OCI-LY1 (cell line): ENCODE data around the gene TRAK1.

ENCODE experiments used
- H2AFZ ChIP-seq: fragments of 200-600 bp; sonication (generic), shearing (Covaris generic); 2 replicates; pipeline ENCODE4 v1.6.0; 2014; ENCODE audit warnings: antibody characterized with exemption, mild to moderate bottlenecking, low read length
- H3F3A ChIP-seq: fragments of 200-600 bp; sonication (generic), shearing (Covaris generic); 2 replicates; pipeline ENCODE4 v1.6.0; 2014; ENCODE audit warnings: mild to moderate bottlenecking, antibody characterized with exemption, low read length, moderate library complexity; ENCODE audit not compliant: insufficient read depth
- H3K27ac ChIP-seq: fragments of 200-600 bp; sonication (generic); 2 replicates; pipeline ENCODE4 v1.5.1; 2014; ENCODE audit warnings: low read length, mixed run types, mild to moderate bottlenecking, low read depth; ENCODE audit not compliant: poor library complexity, severe bottlenecking
- H3K27me3 ChIP-seq: fragments of 200-600 bp; sonication (generic); 2 replicates; pipeline ENCODE4 v1.6.0; 2014; ENCODE audit warnings: antibody characterized with exemption, mild to moderate bottlenecking, low read length, moderate library complexity; ENCODE audit not compliant: insufficient read depth
- H3K36me3 ChIP-seq: fragments of 200-600 bp; sonication (generic); 2 replicates; pipeline ENCODE4 v1.6.1; 2014; ENCODE audit warnings: mild to moderate bottlenecking, antibody characterized with exemption, low read length, moderate library complexity, mixed read lengths; ENCODE audit not compliant: insufficient read depth
- H3K4me1 ChIP-seq: fragments of 200-600 bp; sonication (generic); 2 replicates; pipeline ENCODE4 v1.5.1; 2014; ENCODE audit warnings: mild to moderate bottlenecking, low read length, moderate library complexity; ENCODE audit not compliant: insufficient read depth, severe bottlenecking
- H3K4me2 ChIP-seq: fragments of 200-600 bp; sonication (generic), shearing (Covaris generic); 2 replicates; pipeline ENCODE4 v1.6.1; 2014; ENCODE audit warnings: low read length
- H3K4me3 ChIP-seq: fragments of 200-600 bp; sonication (generic); 2 replicates; pipeline ENCODE4 v1.5.1; 2014; ENCODE audit warnings: low read length, low read depth, mild to moderate bottlenecking, mixed read lengths; ENCODE audit not compliant: poor library complexity, severe bottlenecking
- H3K79me2 ChIP-seq: fragments of 200-600 bp; shearing (Covaris generic); 2 replicates; pipeline ENCODE4 v1.6.1; 2016; ENCODE audit warnings: mixed run types, low read length, mixed read lengths; ENCODE audit not compliant: insufficient read depth
- H3K9ac ChIP-seq: fragments of 200-600 bp; sonication (generic), shearing (Covaris generic); 2 replicates; pipeline ENCODE4 v1.6.1; 2014; ENCODE audit warnings: mild to moderate bottlenecking, low read length, mixed read lengths
- H3K9me2 ChIP-seq: fragments of 200-600 bp; sonication (generic), shearing (Covaris generic); 2 replicates; pipeline ENCODE4 v1.6.1; 2014; ENCODE audit warnings: low read depth, mild to moderate bottlenecking, low read length, mixed read lengths
- H3K9me3 ChIP-seq: fragments of 200-600 bp; shearing (Covaris generic); 2 replicates; pipeline ENCODE4 v1.6.1; 2014; ENCODE audit warnings: low read length, mixed read lengths
- H4K20me1 ChIP-seq: fragments of 200-600 bp; sonication (generic), shearing (Covaris generic); 2 replicates; pipeline ENCODE4 v1.6.0; 2016; ENCODE audit warnings: mild to moderate bottlenecking, low read length; ENCODE audit not compliant: insufficient read depth
- EZH2 ChIP-seq: fragments of 200-600 bp; sonication (generic), shearing (Covaris generic); IDR thresholded peaks from 2 replicates; pipeline ENCODE4 v1.8.0; 2017; ENCODE audit warnings: borderline replicate concordance, mixed run types, mild to moderate bottlenecking, antibody characterized with exemption, low read length, moderate library complexity, mixed read lengths
- TF ChIP-seq, protein P1 (sequence below): fragments of 200-600 bp; sonication (generic), shearing (Covaris generic); IDR thresholded peaks from 2 replicates; pipeline ENCODE4 v1.5.1; 2017; ENCODE audit warnings: mild to moderate bottlenecking, antibody characterized with exemption, low read length, moderate library complexity, mixed read lengths

TRAK1 gene

DNA sequence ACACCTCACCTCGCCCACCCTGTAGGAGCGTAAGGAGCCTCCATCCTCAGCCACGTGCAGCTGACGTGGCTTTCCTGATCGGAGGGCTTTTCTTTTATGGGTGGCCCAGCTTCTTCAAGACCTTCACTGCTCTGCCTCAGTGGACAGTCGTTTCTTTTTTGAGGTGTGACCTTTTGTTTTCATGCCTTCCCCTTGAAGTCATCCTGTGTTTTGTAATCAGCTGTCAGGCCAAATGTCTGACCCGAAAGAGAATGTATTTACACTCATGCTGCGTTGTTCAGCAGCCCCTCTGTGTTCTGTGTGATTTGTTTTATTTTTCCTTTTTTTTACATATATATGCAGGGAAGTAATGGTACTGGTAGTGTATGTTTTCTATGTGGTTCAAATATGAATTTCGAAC lies 133.0 kb downstream of the TRAK1 start:
- H4K20me1 ChIP-seq, result no peaks in the 10 kb centered on the region
- no peaks in the 10 kb centered on the region for H3K9me2 ChIP-seq
- peaks cover 6% of the 10 kb centered on the region for H3K4me1 ChIP-seq
- no peaks in the 10 kb centered on the region for H3K9me3 ChIP-seq
- H3K9ac ChIP-seq, result no peak overlapping the region
- H3K27me3 ChIP-seq, result no peaks in the 10 kb centered on the region
- no peak overlapping the region for H3K4me2 ChIP-seq
- H3K4me3 ChIP-seq, result no peak overlapping the region
- no peaks in the 10 kb centered on the region for H3K79me2 ChIP-seq
- no peak for TF ChIP-seq EZH2
- TF ChIP-seq, protein P1, sequence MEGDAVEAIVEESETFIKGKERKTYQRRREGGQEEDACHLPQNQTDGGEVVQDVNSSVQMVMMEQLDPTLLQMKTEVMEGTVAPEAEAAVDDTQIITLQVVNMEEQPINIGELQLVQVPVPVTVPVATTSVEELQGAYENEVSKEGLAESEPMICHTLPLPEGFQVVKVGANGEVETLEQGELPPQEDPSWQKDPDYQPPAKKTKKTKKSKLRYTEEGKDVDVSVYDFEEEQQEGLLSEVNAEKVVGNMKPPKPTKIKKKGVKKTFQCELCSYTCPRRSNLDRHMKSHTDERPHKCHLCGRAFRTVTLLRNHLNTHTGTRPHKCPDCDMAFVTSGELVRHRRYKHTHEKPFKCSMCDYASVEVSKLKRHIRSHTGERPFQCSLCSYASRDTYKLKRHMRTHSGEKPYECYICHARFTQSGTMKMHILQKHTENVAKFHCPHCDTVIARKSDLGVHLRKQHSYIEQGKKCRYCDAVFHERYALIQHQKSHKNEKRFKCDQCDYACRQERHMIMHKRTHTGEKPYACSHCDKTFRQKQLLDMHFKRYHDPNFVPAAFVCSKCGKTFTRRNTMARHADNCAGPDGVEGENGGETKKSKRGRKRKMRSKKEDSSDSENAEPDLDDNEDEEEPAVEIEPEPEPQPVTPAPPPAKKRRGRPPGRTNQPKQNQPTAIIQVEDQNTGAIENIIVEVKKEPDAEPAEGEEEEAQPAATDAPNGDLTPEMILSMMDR, result no peak
- H3F3A ChIP-seq, result no peaks in the 10 kb centered on the region; the same call in 1 of the 2 replicates
- H3K27ac ChIP-seq, result no peak overlapping the region
- peaks cover 66% of the 10 kb centered on the region for H3K36me3 ChIP-seq
- H2AFZ ChIP-seq, result no peak overlapping the region

DNA sequence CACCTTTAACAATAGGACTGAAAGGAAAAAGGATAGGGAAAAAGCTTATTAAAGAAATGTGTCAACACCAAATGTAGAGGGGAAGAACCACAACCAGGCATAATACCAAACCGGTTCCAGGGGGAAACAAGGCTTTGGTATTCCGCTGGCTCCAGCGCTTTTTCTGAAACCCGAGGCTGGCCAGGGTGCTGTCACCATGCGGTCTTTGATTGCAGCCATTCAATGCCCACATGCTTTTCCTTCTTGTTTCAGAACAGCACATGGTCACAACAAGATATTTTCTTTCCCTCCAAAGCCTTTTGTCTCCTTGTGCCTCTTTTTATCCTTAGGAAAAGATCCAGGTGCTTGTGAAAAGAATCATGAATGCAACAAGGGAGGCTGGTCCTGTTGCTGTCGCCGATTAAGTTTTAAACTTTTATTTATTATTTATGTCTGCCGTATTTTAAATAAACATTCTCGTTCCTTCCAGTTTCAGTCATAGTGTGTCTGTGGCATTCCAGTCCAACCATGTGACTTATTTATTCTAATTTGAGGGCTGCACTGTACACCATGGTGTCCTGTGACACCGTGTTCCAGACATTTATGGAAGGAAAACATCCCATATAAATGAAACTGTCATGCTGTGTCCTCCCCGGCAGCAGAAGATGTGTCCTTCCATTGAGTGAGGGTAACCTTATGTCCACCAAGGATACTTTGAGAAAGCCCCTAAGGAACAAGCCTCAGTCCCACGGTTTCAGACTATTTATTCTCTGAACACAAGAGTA lies 133.7 kb downstream of the TRAK1 start:
- no peak for TF ChIP-seq EZH2
- TF ChIP-seq, protein P1, result no peak
- Histone ChIP-seq H3F3A (no peaks in the 10 kb centered on the region; the same call in 1 of the 2 replicates), H2AFZ (no peak overlapping the region), H3K36me3 (peaks cover 65% of the 10 kb centered on the region), H3K79me2 (no peaks in the 10 kb centered on the region), H3K4me1 (peaks cover 6% of the 10 kb centered on the region), H3K4me3 (no peak overlapping the region), H3K9me3 (no peaks in the 10 kb centered on the region), H3K4me2 (no peak overlapping the region), H3K27ac (no peak overlapping the region), H3K9ac (no peak overlapping the region), H3K9me2 (no peaks in the 10 kb centered on the region), H3K27me3 (no peaks in the 10 kb centered on the region), H4K20me1 (no peaks in the 10 kb centered on the region)

DNA sequence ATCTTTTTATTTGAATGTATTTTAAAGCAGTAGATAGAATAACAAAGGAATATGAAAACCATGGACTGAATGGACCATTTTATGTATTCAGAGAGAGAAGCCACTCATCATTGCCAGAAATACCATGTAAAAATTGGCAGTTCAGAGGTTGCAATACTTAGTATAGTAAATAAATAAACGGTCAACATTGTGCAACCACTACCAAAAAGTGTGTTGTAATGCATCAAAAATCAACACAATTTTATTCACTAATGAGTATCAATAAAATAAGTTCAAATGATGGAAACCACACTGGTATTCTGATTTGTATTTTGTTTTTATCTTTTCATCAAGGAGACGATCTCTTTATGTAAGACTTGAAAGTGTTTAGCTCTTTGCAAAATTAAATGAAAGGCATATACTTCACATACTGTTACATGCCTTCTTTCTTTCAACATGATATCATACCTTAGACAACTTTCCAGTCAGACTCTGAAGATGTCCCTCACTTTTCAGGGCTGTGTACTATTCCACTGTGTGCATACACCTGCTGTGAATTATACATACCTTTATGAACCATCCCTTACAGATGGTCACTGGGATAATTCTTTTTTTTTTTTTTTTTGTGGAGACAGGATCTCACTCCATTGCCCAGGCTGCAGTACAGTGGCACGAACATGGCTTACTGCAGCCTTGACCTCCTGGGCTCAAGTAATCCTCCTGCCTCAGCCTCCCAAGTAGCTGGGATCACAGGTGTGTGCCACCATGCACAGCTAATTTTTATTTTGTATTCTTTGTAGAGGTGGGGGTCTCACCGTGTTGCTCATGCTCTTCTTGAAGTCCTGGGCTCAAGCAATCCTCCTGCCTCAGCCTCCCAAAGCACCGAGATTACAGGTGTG lies 134.6 kb downstream of the TRAK1 start:
- Histone ChIP-seq H3K27me3 (no peaks in the 10 kb centered on the region), H3K4me1 (peaks cover 6% of the 10 kb centered on the region), H3K9me3 (no peaks in the 10 kb centered on the region), H4K20me1 (no peaks in the 10 kb centered on the region), H2AFZ (no peak overlapping the region), H3K4me3 (no peak overlapping the region), H3K9me2 (no peaks in the 10 kb centered on the region), H3K79me2 (no peaks in the 10 kb centered on the region), H3K4me2 (no peak overlapping the region), H3K9ac (no peak overlapping the region), H3K36me3 (peaks cover 56% of the 10 kb centered on the region), H3F3A (no peaks in the 10 kb centered on the region; the same call in 1 of the 2 replicates), H3K27ac (peak overlapping the region; percentile 37)
- TF ChIP-seq, protein P1, result no peak
- TF ChIP-seq EZH2, result no peak
